ENCODE measurements around the gene RAPGEF2. TPM values are rescaled to one million over a fixed set of nuclear protein-coding genes. Genes with fewer than 3 reads are reported as not detected.
A peak's percentile ranks its signal among the peaks of the same experiment; 100 is the strongest.
"Not testable (repeated sequence)": the region's sequence is repeated elsewhere in the genome, so short reads cannot be mapped to it uniquely, and the experiment has no call there.

RAPGEF2 gene
- total RNA-seq, 4 donors from 2014 or later = 14.1 to 30.5 (median 21.4) TPM

DNA sequence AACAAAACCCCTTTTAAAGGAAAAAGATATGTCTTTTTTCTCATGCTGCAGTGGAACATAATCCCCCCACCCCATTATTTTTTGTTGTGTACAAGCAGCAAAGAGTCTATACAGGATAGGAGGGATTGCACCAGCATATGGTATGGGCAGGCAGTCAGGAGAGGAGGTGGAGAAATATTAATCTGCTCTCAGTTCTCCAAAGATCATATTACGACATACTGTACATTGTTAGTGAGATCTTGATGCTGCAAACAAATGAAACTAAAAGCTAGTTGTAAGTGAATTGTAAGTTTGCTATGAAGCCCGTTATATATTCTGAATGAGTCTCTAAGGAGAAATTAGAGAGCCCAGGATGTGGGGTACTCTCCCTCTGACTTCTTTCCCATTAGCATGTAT lies 75.3 kb downstream of the RAPGEF2 start:
- Histone ChIP-seq H3K9me3 (no peaks in the 10 kb centered on the region), H3K27ac (peak overlapping the region in 2 of 4 donors; percentile 9 to 24), H3K36me3 (no peaks in the 10 kb centered on the region), H3K27me3 (no peaks in the 10 kb centered on the region), H3K4me1 (peaks cover 4 to 58% (median 10%) of the 10 kb centered on the region in 3 donors), H3K4me3 (no peak overlapping the region)
- no peak for DNase-seq
- intact Hi-C loops (cut with DNase I) = loop anchor here (10.0 kb wide), 1 partner anchor 323 kb away; no protein-coding TSS in a partner anchor
- WGBS, 2 donors = 48 to 65% methylated on average over 2 of the region's 2 CpGs
- TF ChIP-seq POLR2A (IDR thresholded peaks at IDR 0.05) = no peak
- TF ChIP-seq, protein P1, sequence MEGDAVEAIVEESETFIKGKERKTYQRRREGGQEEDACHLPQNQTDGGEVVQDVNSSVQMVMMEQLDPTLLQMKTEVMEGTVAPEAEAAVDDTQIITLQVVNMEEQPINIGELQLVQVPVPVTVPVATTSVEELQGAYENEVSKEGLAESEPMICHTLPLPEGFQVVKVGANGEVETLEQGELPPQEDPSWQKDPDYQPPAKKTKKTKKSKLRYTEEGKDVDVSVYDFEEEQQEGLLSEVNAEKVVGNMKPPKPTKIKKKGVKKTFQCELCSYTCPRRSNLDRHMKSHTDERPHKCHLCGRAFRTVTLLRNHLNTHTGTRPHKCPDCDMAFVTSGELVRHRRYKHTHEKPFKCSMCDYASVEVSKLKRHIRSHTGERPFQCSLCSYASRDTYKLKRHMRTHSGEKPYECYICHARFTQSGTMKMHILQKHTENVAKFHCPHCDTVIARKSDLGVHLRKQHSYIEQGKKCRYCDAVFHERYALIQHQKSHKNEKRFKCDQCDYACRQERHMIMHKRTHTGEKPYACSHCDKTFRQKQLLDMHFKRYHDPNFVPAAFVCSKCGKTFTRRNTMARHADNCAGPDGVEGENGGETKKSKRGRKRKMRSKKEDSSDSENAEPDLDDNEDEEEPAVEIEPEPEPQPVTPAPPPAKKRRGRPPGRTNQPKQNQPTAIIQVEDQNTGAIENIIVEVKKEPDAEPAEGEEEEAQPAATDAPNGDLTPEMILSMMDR (IDR thresholded peaks at IDR 0.05) = no peak

DNA sequence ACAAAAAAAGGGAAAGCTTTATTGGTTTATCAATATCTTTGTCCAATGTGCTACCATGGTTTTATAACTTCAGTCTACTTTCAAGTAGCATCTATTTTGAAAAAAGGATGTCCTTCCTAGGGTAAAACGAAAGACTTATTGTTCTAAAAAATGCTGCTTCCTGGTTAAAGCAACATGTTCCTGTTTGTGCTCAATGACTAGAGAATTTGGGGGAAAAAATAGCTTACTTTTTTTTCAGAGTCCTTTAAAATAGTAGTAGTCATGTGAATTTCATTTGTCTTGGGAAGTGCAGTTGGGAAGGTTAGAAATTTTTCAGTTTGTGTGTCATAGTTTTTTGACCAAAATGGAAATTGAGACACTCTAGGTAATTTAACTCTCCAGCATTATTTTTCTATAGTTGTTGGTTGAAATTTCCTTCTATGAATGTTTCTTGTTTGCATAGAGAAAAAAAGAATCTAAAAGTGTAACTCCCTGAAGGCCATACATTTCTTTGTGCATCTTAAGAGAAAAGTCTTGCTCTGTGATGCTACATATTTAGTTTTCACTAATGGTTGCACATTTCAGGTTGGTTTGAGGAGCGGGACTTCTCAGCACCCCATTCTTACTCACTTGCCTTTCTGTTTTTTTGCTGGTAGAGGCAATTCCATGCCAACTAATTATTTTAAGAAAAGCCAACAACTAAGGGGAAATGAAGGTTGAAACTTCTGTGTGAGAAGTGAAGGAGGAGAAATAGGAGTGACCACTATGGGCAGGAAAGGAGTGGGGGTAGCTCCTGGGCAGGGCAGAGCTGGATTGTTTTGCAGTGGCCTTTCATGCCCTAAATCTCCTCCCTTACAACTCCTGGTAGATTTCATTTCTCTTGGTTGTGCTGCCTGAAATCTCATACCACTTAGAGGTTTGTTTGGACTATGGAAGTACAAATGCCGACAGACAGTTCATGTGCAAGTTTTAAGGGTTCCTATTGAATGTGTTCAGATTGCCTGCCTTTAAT lies 76.4 kb downstream of the RAPGEF2 start:
- Histone ChIP-seq H3K9me3 (no peaks in the 10 kb centered on the region), H3K4me3 (peak overlapping the region in 2 of 4 donors; percentile 10), H3K27ac (peak overlapping the region in 3 of 4 donors; percentile 0 to 50 (median 25)), H3K27me3 (no peaks in the 10 kb centered on the region), H3K4me1 (peaks cover 4 to 49% (median 10%) of the 10 kb centered on the region in 3 donors), H3K36me3 (no peaks in the 10 kb centered on the region)
- no peak for TF ChIP-seq POLR2A (IDR thresholded peaks at IDR 0.05)
- TF ChIP-seq, protein P1 (IDR thresholded peaks at IDR 0.05) = no peak
- WGBS, 2 donors = 62 to 72% methylated on average over 3 of the region's 3 CpGs
- intact Hi-C loops (cut with DNase I) = loop anchor here (10.0 kb wide), 1 partner anchor 324 kb away; no protein-coding TSS in a partner anchor
- DNase-seq = no peak

DNA sequence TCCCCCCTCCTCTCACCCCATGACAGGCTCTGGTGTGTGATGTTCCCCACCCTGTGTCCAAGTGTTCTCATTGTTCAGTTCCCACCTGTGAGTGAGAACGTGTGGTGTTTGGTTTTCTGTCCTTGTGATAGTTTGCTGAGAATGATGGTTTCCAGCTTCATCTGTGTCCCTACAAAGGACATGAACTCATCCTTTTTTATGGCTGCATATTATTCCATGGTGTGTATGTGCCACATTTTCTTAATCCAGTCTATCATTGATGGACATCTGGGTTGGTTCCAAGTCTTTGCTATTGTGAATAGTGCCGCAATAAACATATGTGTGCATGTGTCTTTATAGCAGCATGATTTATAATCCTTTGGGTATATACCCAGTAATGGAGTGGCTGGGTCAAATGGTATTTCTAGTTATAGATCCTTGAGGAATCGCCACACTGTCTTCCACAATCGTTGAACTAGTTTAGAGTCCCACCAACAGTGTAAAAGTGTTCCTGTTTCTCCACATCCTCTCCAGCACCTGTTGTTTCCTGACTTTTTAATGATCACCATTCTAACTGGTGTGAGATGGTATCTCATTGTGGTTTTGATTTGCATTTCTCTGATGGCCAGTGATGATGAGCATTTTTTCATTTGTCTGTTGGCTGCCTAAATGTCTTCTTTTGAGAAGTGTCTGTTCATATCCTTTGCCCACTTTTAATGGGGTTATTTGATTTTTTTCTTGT lies 81.2 kb downstream of the RAPGEF2 start:
- H3K4me3 ChIP-seq; H3K36me3 ChIP-seq; DNase-seq; H3K27ac ChIP-seq; intact Hi-C loops (cut with DNase I); H3K9me3 ChIP-seq; H3K27me3 ChIP-seq: not testable (repeated sequence)
- peaks cover 0 to 26% (median 2%) of the 10 kb centered on the region in 3 donors for H3K4me1 ChIP-seq
- 89 to 95% methylated on average over 4 of the region's 4 CpGs for WGBS, 2 donors

DNA sequence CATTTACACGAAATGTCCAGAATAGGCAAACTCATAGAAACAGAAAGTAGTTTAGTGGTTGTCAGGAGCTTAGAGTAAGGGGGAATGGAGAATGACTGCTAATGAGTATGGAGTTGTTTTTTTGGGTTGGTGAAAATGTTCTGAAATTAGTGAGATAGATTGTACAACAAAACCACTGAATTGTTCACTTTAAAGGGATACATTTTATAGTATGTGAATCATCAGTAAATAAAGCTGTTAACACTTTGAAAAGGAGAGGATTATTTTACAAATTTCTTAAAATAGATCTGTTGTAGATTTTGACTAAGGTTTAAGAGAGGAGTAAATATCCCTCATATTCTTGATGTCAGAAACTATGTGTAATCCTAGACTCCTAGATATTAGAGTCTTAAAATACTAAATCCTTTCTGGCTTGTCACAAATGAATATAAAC lies 82.7 kb downstream of the RAPGEF2 start:
- 61 to 73% methylated on average over 1 of the region's 1 CpG for WGBS, 2 donors
- no peaks in the 10 kb centered on the region for H3K36me3 ChIP-seq
- TF ChIP-seq, protein P1 (IDR thresholded peaks at IDR 0.05) = no peak

DNA sequence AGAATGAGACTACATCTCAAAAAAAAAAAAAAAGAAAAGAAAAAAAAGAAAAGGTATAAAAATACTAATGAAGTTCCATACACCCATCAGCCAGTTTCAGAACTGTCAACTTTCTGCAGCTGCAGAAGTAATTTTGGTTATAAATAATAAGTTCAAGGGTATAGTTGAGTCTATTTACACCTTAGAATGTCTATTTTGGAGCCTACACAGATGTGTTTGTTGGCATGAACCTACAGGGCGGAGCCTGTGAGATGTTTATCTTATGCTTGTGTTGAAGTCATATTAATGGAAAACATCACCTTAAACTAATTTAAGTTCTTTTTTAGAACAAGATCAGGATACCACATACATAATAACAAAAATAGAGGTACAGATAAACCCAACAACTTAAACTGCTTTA lies 85.8 kb downstream of the RAPGEF2 start:
- DNase-seq = no peak
- intact Hi-C loops (cut with DNase I) = no loop called here
- Histone ChIP-seq H3K4me3 (no peak overlapping the region), H3K27ac (no peak overlapping the region), H3K27me3 (no peaks in the 10 kb centered on the region), H3K9me3 (no peaks in the 10 kb centered on the region), H3K36me3 (no peaks in the 10 kb centered on the region), H3K4me1 (peaks cover 0 to 13% (median 0%) of the 10 kb centered on the region in 3 donors)
- TF ChIP-seq, protein P1 (IDR thresholded peaks at IDR 0.05) = no peak
- no peak for TF ChIP-seq POLR2A (IDR thresholded peaks at IDR 0.05)
- WGBS, 2 donors = 84 to 86% methylated on average over 1 of the region's 1 CpG

More for the DNA sequence above, 82.7 kb downstream of the RAPGEF2 start:
- no peak overlapping the region for H3K27ac ChIP-seq
- H3K4me3 ChIP-seq = no peak overlapping the region
- no peak for DNase-seq
- peaks cover 0 to 13% (median 0%) of the 10 kb centered on the region in 3 donors for H3K4me1 ChIP-seq
- intact Hi-C loops (cut with DNase I) = no loop called here
- no peaks in the 10 kb centered on the region for H3K27me3 ChIP-seq
- H3K9me3 ChIP-seq = no peaks in the 10 kb centered on the region
